DOHH2 (cell line): ENCODE results near the gene LRP2.

ENCODE experiments used
- H3F3A ChIP-seq: fragments of 200-600 bp; sonication (generic), shearing (Covaris generic); 2 replicates; pipeline ENCODE4 v1.6.0; 2016; ENCODE audit warnings: antibody characterized with exemption, mild to moderate bottlenecking; ENCODE audit not compliant: control insufficient read depth, insufficient read depth
- H3K27ac ChIP-seq: fragments of 200-600 bp; sonication (generic); 2 replicates; pipeline ENCODE4 v1.5.1; 2014; ENCODE audit warnings: low read depth, mild to moderate bottlenecking, low read length, moderate library complexity
- H3K27me3 ChIP-seq: fragments of 200-600 bp; sonication (generic); 2 replicates; pipeline ENCODE4 v1.6.1; 2014; ENCODE audit warnings: mild to moderate bottlenecking, low read length, mixed read lengths; ENCODE audit not compliant: control insufficient read depth
- H3K36me3 ChIP-seq: fragments of 200-600 bp; sonication (generic); 2 replicates; pipeline ENCODE4 v1.6.1; 2014; ENCODE audit warnings: mild to moderate bottlenecking, low read length, moderate library complexity, mixed read lengths; ENCODE audit not compliant: control insufficient read depth
- H3K4me1 ChIP-seq: fragments of 200-600 bp; sonication (generic); 2 replicates; pipeline ENCODE4 v1.6.1; 2014; ENCODE audit warnings: mild to moderate bottlenecking, low read length, mixed read lengths; ENCODE audit not compliant: control insufficient read depth
- H3K4me2 ChIP-seq: fragments of 200-600 bp; sonication (generic); 2 replicates; pipeline ENCODE4 v1.6.0; 2014; ENCODE audit warnings: mild to moderate bottlenecking, low read length, moderate library complexity
- H3K4me3 ChIP-seq: fragments of 200-600 bp; sonication (generic); 2 replicates; pipeline ENCODE4 v1.5.1; 2014; ENCODE audit warnings: mild to moderate bottlenecking, low read length, mixed read lengths
- H3K79me2 ChIP-seq: fragments of 200-600 bp; sonication (generic); 2 replicates; pipeline ENCODE4 v1.6.1; 2014; ENCODE audit warnings: mild to moderate bottlenecking, low read length, mixed read lengths; ENCODE audit not compliant: control insufficient read depth
- H3K9me2 ChIP-seq: fragments of 200-600 bp; sonication (generic); replicated peaks from 2 replicates; pipeline ENCODE4 v1.6.1; 2014; ENCODE audit warnings: mild to moderate bottlenecking, low read length, mixed read lengths; ENCODE audit not compliant: control insufficient read depth
- H3K9me3 ChIP-seq: fragments of 200-600 bp; sonication (generic); 2 replicates; pipeline ENCODE4 v1.6.1; 2014; ENCODE audit warnings: antibody characterized with exemption, low read length, mixed read lengths; ENCODE audit not compliant: control insufficient read depth, insufficient read depth
- H4K20me1 ChIP-seq: fragments of 200-600 bp; sonication (generic); 2 replicates; pipeline ENCODE4 v1.6.0; 2014; ENCODE audit warnings: low read depth, mild to moderate bottlenecking, antibody characterized with exemption, low read length, moderate library complexity; ENCODE audit not compliant: control insufficient read depth, insufficient read depth
- CTCF ChIP-seq: fragments of 200-600 bp; sonication (generic); IDR thresholded peaks from one replicate; pipeline ENCODE4 v1.5.1; 2014; ENCODE audit warnings: antibody characterized with exemption, mild to moderate bottlenecking, low read depth, low read length; ENCODE audit not compliant: poor library complexity, severe bottlenecking
- EZH2phosphoT487 ChIP-seq: fragments of 200-600 bp; sonication (generic); IDR thresholded peaks from 2 replicates; pipeline ENCODE4 v1.6.1; 2017; ENCODE audit warnings: borderline replicate concordance, mild to moderate bottlenecking, antibody characterized with exemption, low read length, moderate library complexity, mixed read lengths

The LRP2 gene

GRCh38 chr2:169086893-169087467 lies 275.4 kb downstream of the LRP2 start:
- no peak overlapping the region for H3K27ac ChIP-seq
- no peak overlapping the region for H3K4me3 ChIP-seq
- H3K4me1 ChIP-seq, result peaks cover 15% of the 10 kb centered on the region
- no peaks in the 10 kb centered on the region for H3F3A ChIP-seq
- H3K9me3 ChIP-seq, result peaks cover 4% of the 10 kb centered on the region
- no peaks in the 10 kb centered on the region for H4K20me1 ChIP-seq
- H3K27me3 ChIP-seq, result no peaks in the 10 kb centered on the region; the same call in 1 of the 2 replicates
- H3K9me2 ChIP-seq, result no peaks in the 10 kb centered on the region
- H3K79me2 ChIP-seq, result no peaks in the 10 kb centered on the region
- TF ChIP-seq CTCF, result no peak
- no peak for TF ChIP-seq EZH2phosphoT487
- H3K4me2 ChIP-seq, result no peak overlapping the region
- H3K36me3 ChIP-seq, result no peaks in the 10 kb centered on the region

GRCh38 chr2:169082995-169083394 lies 279.3 kb downstream of the LRP2 start:
- Histone ChIP-seq H3K4me3 (no peak overlapping the region), H3F3A (no peaks in the 10 kb centered on the region), H3K4me2 (peak overlapping the region; percentile 25), H3K4me1 (peaks cover 18% of the 10 kb centered on the region), H3K79me2 (no peaks in the 10 kb centered on the region), H3K9me3 (peaks cover 4% of the 10 kb centered on the region), H3K36me3 (no peaks in the 10 kb centered on the region), H4K20me1 (no peaks in the 10 kb centered on the region), H3K27ac (no peak overlapping the region), H3K27me3 (no peaks in the 10 kb centered on the region), H3K9me2 (no peaks in the 10 kb centered on the region)
- TF ChIP-seq CTCF, result no peak
- TF ChIP-seq EZH2phosphoT487, result no peak

- Histone ChIP-seq H3K27ac (no peak overlapping the region), H3K4me2 (no peak overlapping the region), H3K27me3 (no peaks in the 10 kb centered on the region), H4K20me1 (no peaks in the 10 kb centered on the region), H3K79me2 (no peaks in the 10 kb centered on the region), H3K9me2 (no peaks in the 10 kb centered on the region), H3K36me3 (no peaks in the 10 kb centered on the region), H3K4me1 (peaks cover 22% of the 10 kb centered on the region), H3K4me3 (no peak overlapping the region), H3K9me3 (peaks cover 4% of the 10 kb centered on the region), H3F3A (no peaks in the 10 kb centered on the region)
- no peak for TF ChIP-seq CTCF
- no peak for TF ChIP-seq EZH2phosphoT487
Observed at GRCh38 chr2:169081551-169081950, 280.8 kb downstream of the LRP2 start.
